ENCODE results near the gene RPS28. TPM values are rescaled to one million over a fixed set of nuclear protein-coding genes. Genes with fewer than 3 reads are reported as not detected.
"Not testable (repeated sequence)": the region's sequence is repeated elsewhere in the genome, so short reads cannot be mapped to it uniquely, and the experiment has no call there.

RPS28 gene
- total RNA-seq, 1 experiment from 2014 or later: 1,588 TPM

DNA sequence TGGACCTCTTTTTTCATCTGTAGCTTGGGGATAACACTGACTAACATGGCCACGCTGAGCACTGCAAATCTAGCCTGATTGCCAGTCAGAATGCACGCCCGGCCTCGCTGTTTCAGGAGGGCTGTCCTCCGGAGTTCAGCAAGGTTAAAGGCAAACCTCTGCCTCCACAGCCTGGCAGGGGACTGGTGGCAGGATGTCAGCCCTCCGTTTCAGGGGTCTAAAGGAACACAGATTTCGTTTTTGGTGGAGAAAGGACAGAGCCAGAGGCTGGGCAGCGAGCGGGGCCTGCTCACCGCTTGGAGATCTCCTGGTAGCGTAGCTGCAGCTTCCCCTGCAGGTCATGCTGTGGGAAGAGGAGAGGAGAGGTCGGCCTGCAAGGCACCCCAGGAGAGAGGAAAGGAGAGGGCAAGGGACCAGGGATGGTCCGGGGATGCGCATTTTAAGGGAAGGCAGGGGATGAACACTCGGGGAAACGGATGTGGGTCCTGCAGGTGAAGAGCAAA, 681 bp upstream of the RPS28 start:
- no peak for DNase-seq (ENCODE audit: low spot score)

- DNase-seq (ENCODE audit: low spot score): no peak
These were observed 816 bp downstream of the RPS28 start for GRCh38 chr19:8321986-8322637.

DNA sequence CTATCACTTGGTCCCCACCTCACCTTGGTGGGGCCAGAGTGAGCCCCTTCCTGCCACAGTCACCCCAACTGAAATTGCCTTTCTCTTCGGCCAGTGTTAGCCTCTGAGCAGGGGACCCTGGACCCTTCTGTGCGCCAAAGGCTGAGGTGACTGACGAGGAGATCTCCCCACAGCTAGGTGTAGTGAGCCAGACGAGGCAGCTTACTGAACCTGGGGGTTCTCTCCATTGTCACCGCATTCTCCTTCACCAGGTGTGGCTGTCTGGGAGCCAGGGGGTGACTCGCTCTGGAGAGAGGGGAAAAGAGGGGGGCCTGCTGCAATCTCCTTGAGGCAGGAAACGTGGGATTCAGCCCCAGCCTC, 1.3 kb downstream of the RPS28 start:
- DNase-seq (ENCODE audit: low spot score): no peak

DNA sequence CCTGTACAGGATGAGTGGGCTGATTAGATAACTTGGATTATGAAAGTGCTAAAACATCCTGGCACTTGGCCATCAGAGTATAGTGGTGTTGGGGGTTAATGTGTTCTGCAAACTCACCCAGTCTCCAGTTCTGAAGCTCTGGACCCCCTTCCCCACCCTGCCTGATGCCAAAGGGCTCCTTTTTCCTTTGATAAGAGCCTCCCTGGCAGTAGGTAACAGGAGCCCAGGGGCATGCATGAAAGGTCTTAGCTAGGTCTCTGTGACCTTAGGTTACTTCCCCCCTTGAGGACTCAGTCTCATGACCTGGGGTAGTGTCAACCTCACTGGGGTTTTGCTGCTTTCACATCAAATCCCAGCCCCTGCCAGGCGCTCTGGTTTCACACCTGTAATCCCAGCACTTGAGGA, 2.5 kb downstream of the RPS28 start:
- DNase-seq (ENCODE audit: low spot score): no peak

DNA sequence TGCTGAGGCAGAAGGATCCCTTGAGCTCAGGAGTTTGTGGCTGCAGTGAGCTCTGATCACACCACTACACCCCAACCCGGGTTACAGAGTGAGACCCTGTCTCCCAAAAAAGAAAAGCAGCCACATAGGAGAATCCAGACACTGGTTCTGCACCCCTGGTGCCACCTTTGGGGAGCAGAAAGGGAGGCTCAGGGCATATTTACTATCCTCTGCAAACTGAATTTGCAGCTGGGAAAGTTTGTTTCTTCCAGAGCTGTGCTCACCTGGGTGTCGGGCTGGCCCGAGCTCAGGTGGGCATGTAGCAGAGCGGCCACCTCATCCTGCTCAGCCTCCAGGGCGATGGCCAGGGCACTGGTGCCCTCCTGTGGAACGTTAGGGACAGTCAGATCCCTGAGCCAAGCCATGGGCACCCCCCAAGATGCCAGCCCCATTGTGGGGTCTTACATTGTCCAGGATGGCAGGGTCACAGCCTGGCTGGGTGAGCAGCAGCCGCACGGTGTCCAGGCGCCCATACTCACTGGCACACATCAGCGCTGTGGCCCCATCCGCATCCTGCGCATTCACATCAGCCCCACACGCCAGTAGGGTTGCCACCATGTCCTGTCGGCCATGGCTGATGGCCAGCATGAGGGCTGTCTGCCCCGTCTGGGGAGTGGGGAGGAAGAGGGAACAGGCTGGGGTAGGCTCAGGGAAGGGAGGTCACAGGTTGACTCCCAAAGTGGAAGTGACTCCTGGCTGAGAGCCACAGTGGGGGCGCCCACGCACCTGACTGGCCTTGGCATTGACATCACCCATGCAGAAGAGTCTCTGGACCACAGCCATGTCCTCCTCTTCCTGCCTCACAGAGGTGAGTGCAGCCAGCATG, 3.1 kb downstream of the RPS28 start:
- DNase-seq (ENCODE audit: low spot score): no peak

- no peak for DNase-seq (ENCODE audit: low spot score)
These were observed 4.2 kb downstream of the RPS28 start for GRCh38 chr19:8325454-8325853.

GRCh38 chr19:8329996-8330395, 8.7 kb downstream of the RPS28 start:
- DNase-seq (ENCODE audit: low spot score): no peak

- DNase-seq (ENCODE audit: low spot score): no peak
These were observed 10.1 kb downstream of the RPS28 start for GRCh38 chr19:8331263-8331845.

DNA sequence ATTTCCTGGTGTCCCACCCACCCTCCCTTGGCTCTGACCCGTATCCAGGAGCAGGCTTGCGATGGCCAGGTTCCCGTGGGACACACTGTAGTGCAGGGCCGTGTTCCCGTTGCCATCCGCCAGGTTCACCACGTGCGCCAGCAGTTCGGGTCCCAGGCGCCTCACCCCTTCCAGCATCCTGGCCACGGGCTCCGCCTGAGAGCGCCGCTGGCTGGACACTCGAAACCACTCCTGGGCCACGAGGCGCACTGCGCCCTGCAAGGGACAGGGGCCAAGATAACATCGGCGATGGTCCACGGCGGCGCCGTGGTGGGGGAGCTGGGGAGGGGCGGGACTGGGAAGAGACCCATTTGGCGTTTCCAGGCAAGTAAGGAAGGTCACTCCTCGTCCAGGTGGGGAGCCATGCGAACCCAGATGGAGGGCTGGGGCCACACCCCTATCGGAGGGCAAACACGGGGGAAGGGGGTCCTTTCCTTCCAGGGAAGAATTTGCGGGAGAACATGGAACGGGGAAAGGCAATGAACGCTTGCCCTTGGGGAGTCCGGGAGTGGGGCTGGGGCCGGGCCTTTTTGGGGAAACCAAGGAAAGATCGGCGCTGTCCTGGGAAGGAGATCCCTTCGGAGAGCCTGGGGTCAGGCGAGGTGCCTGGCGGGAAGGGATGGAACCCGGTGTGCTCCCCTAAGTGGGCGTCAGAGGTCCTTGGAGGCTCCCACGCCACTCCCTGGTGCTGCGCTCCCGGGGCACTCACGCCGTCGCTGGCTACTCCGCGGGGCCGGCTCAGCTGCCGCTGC, 11.9 kb downstream of the RPS28 start:
- no peak for DNase-seq (ENCODE audit: low spot score)

GRCh38 chr19:8333767-8334457, 12.6 kb downstream of the RPS28 start:
- no peak for DNase-seq (ENCODE audit: low spot score)

GRCh38 chr19:8334458-8335342, 13.4 kb downstream of the RPS28 start:
- peak; percentile 36 for DNase-seq (ENCODE audit: low spot score)

DNA sequence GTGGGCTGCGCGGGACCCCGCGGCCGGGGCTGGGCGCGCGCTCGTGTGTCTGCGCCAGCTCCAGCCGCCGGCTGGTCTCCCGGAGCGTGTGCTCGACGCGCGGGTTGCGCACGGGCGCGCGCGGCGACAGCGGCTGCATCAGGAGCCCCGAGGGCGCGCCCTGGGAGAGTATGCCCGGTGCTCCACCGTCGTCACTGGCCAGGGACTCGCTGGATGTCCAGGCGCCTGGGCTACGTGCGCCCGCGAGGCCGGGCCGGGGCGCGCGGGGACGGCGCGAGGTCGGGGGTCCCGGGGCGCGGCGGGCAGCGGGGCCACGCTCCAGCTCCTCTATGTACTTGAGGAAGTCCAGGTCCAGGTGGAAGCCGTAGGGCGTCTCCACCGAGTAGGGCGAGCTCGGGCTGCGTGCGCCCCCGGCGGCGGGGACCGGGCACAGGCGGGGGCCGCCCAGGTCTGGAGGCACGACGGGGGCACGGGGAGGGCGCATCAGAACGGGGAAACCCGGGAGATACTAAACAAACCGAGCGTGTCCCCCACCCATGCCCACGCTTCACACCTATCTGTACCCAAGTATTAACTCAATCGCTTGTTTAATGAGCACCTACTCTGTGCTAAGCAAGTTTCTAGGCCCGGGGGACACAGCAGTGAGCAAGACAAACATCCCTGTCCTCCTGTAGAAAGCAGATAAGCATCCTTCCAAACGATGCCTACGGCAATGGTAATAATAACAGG, 14.2 kb downstream of the RPS28 start:
- DNase-seq (ENCODE audit: low spot score): no peak

- DNase-seq (ENCODE audit: low spot score): no peak
These were observed 14.8 kb downstream of the RPS28 start for GRCh38 chr19:8336072-8336569.

DNA sequence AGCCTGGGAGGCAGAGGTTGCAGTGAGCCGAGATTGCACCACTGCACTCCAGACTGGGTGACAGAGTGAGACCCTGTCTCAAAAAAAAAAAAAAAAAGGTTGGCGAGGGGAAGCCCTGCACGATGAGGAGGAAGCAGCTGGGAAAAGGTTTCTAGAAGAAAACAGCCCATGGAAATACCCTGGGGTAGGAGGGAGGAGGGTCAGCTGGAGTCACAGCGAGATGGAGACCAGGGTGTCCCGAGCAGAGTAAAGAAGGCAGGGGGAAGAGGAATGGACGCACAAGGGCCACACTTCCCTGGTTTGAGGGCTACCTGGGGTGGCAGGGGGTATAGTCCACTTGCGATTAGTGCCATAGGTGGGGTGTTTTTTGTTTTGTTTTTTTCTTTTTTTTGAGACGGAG, 15.4 kb downstream of the RPS28 start:
- no peak for DNase-seq (ENCODE audit: low spot score)

GRCh38 chr19:8337728-8338127, 16.4 kb downstream of the RPS28 start:
- DNase-seq (ENCODE audit: low spot score): no peak

- no peak for DNase-seq (ENCODE audit: low spot score)
These were observed 17.5 kb downstream of the RPS28 start for GRCh38 chr19:8338835-8339234.

DNA sequence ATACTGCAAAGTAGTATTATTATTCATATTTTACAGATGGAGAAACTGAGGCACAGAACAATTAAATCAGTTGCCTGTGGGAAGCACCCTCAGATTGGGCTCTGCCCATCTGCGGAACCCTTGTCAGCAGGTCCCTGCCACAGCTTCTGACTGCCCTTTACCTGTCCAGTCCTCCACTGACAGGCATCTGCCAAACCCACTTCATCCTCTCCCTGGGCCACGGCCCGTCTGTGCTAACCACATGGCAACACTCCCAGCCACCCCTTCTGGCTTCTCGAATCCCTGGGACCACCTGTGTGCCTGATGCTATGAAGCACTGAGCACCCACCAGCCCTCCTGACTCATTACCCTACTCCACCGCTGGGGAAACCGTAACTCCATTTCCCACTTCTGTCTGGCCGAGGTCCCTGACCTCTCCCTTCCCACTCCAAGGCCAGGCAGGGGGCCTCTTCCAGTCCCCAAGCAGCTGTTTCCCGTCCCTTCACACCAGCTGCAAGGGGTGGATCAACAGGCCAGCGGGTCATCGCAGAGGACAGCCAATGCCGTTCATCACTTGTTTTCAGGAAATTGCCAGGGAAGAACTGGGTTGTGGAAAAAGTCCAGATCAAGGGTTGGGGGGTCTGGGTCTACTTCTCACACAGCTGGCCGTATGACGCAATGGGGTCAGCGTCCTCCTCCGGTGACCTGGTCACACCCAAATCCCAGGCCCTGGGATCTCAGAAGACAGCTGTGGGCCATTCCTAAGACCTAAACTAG, 19.2 kb downstream of the RPS28 start:
- no peak for DNase-seq (ENCODE audit: low spot score)

- DNase-seq (ENCODE audit: low spot score): not testable (repeated sequence)
These were observed 20.2 kb downstream of the RPS28 start for GRCh38 chr19:8341504-8341903.

GRCh38 chr19:8342316-8342683, 21.0 kb downstream of the RPS28 start:
- no peak for DNase-seq (ENCODE audit: low spot score)

All from HT-29 (cell line).